Trophoblast cell (in vitro differentiated cells and primary cell): Measurements from ENCODE around the gene SEMA7A.
A peak's percentile ranks its signal among the peaks of the same experiment; 100 is the strongest.

Source experiments
- DNase-seq, 2 donors: peaks; one replicate each; pipeline ENCODE4 v3.0.0-alpha.2; 2016
- H2AFZ ChIP-seq: 2 replicates; pipeline ENCODE4 v1.6.1; 2013; ENCODE audit warnings: low read length, moderate library complexity, mild to moderate bottlenecking; ENCODE audit not compliant: insufficient read depth, poor library complexity
- H2AK5ac ChIP-seq: 2 replicates; pipeline ENCODE4 v1.6.1; 2013; ENCODE audit warnings: mild to moderate bottlenecking, low read length
- H2BK120ac ChIP-seq: 2 replicates; pipeline ENCODE4 v1.6.1; 2013; ENCODE audit warnings: low read length, mild to moderate bottlenecking, moderate library complexity; ENCODE audit not compliant: insufficient read depth, poor library complexity
- H2BK12ac ChIP-seq: 2 replicates; pipeline ENCODE4 v1.6.1; 2013; ENCODE audit warnings: mild to moderate bottlenecking, low read length, moderate library complexity
- H2BK5ac ChIP-seq: 2 replicates; pipeline ENCODE4 v1.6.1; 2013; ENCODE audit warnings: low read length, low read depth, moderate library complexity, mild to moderate bottlenecking; ENCODE audit not compliant: poor library complexity
- H3K14ac ChIP-seq: 2 replicates; pipeline ENCODE4 v1.6.1; 2013; ENCODE audit warnings: mild to moderate bottlenecking, low read length
- H3K18ac ChIP-seq: 2 replicates; pipeline ENCODE4 v1.6.1; 2013; ENCODE audit warnings: mild to moderate bottlenecking, low read length
- H3K23ac ChIP-seq: 2 replicates; pipeline ENCODE4 v1.6.1; 2013; ENCODE audit warnings: low read length
- H3K27ac ChIP-seq: 2 replicates; pipeline ENCODE4 v1.5.1; 2013; ENCODE audit warnings: low read depth, mild to moderate bottlenecking, inconsistent platforms, low read length, moderate library complexity
- H3K27me3 ChIP-seq: 2 replicates; pipeline ENCODE4 v1.6.1; 2013; ENCODE audit warnings: inconsistent platforms, mild to moderate bottlenecking, low read length, moderate library complexity; ENCODE audit not compliant: insufficient read depth
- H3K36me3 ChIP-seq, 2 experiments: 1 replicate in 1 of 2; 2 replicates in 1 of 2; pipeline ENCODE4 v1.6.1; 2013; ENCODE audit warnings: low read length in 2 of 2, mild to moderate bottlenecking in 2 of 2, moderate library complexity in 1 of 2; ENCODE audit not compliant: insufficient read depth in 2 of 2, control insufficient read depth in 1 of 2
- H3K4ac ChIP-seq: 2 replicates; pipeline ENCODE4 v1.6.1; 2013; ENCODE audit warnings: low read depth, mild to moderate bottlenecking, low read length, moderate library complexity
- H3K4me1 ChIP-seq, 2 experiments: 1 replicate in 1 of 2; 2 replicates in 1 of 2; pipeline ENCODE4 v1.6.1; 2013; ENCODE audit warnings: low read length in 2 of 2, mild to moderate bottlenecking in 2 of 2, moderate library complexity in 1 of 2; ENCODE audit not compliant: insufficient read depth in 2 of 2, control insufficient read depth in 1 of 2
- H3K4me2 ChIP-seq: 2 replicates; pipeline ENCODE4 v1.6.1; 2013; ENCODE audit warnings: inconsistent platforms, mild to moderate bottlenecking, low read length, moderate library complexity
- H3K4me3 ChIP-seq: 2 replicates; pipeline ENCODE4 v1.5.1; 2013; ENCODE audit warnings: mild to moderate bottlenecking, low read depth, low read length, inconsistent platforms
- H3K79me1 ChIP-seq: one replicate; pipeline ENCODE4 v1.6.1; 2013; ENCODE audit warnings: low read length
- H3K79me2 ChIP-seq: 2 replicates; pipeline ENCODE4 v1.6.1; 2013; ENCODE audit warnings: low read length, mild to moderate bottlenecking; ENCODE audit not compliant: control insufficient read depth, insufficient read depth, poor library complexity
- H3K9ac ChIP-seq: 2 replicates; pipeline ENCODE4 v1.6.1; 2013; ENCODE audit warnings: mild to moderate bottlenecking, low read length
- H3K9me3 ChIP-seq: 2 replicates; pipeline ENCODE4 v1.6.1; 2013; ENCODE audit warnings: low read depth, mild to moderate bottlenecking, control low read depth, inconsistent platforms, low read length; ENCODE audit not compliant: insufficient read depth
- H4K12ac ChIP-seq: 2 replicates; pipeline ENCODE4 v1.6.1; 2013; ENCODE audit warnings: low read depth, mild to moderate bottlenecking, low read length, moderate library complexity
- H4K8ac ChIP-seq: 2 replicates; pipeline ENCODE4 v1.6.1; 2013; ENCODE audit warnings: low read depth, mild to moderate bottlenecking, low read length, moderate library complexity
- H4K91ac ChIP-seq: one replicate; pipeline ENCODE4 v1.6.1; 2013; ENCODE audit warnings: low read depth, mild to moderate bottlenecking, low read length, moderate library complexity
- WGBS: extraction: QIAGEN DNeasy Blood & Tissue Kit; methylation state at CpG from one replicate; pipeline ENCODE4 v1.1.7; 2013; ENCODE audit warnings: missing lambda C conversion rate; ENCODE audit not compliant: insufficient read length, insufficient coverage; ENCODE audit errors: extremely low coverage; 5-methylcytosine and 5-hydroxymethylcytosine counted together

SEMA7A gene

GRCh38 chr15:74396146-74396438 is 37.7 kb downstream of the SEMA7A start:
- Histone ChIP-seq H2BK5ac (no peak overlapping the region), H3K27ac (no peak overlapping the region), H3K79me1 (peaks cover 33% of the 10 kb centered on the region), H4K12ac (no peak overlapping the region), H3K18ac (no peak overlapping the region), H3K14ac (no peak overlapping the region), H3K9me3 (peaks cover 3% of the 10 kb centered on the region), H4K8ac (peak overlapping the region; percentile 2), H3K9ac (no peak overlapping the region), H3K4me3 (no peak overlapping the region), H3K27me3 (no peaks in the 10 kb centered on the region), H2BK12ac (peak overlapping the region; percentile 3), H4K91ac (peak overlapping the region; percentile 92), H3K79me2 (peaks cover 4% of the 10 kb centered on the region), H2AFZ (no peak overlapping the region), H2AK5ac (peak overlapping the region; percentile 6), H3K23ac (no peak overlapping the region), H3K36me3 (no peaks in the 10 kb centered on the region), H3K4ac (no peak overlapping the region), H3K4me2 (no peak overlapping the region), H3K4me1 (peaks cover 32 to 39% of the 10 kb centered on the region in 2 experiments), H2BK120ac (peak overlapping the region; percentile 60)
- DNase-seq, result no peak
- no CpG with 5 or more reads among the region's 10 CpGs for WGBS

- no peak for DNase-seq
- Histone ChIP-seq H3K4ac (no peak overlapping the region), H2AK5ac (peak overlapping the region; percentile 3), H2BK12ac (peak overlapping the region; percentile 9), H3K18ac (no peak overlapping the region), H2AFZ (no peak overlapping the region), H3K79me1 (peaks cover 35% of the 10 kb centered on the region), H3K23ac (no peak overlapping the region), H3K4me3 (no peak overlapping the region), H3K9ac (no peak overlapping the region), H3K79me2 (peaks cover 4% of the 10 kb centered on the region), H4K8ac (no peak overlapping the region), H3K4me1 (peaks cover 31 to 41% of the 10 kb centered on the region in 2 experiments), H3K9me3 (peaks cover 4% of the 10 kb centered on the region), H2BK5ac (no peak overlapping the region), H3K27me3 (no peaks in the 10 kb centered on the region), H3K36me3 (no peaks in the 10 kb centered on the region), H3K4me2 (no peak overlapping the region), H3K14ac (peak overlapping the region; percentile 11), H2BK120ac (peak overlapping the region; percentile 44), H4K12ac (no peak overlapping the region), H3K27ac (no peak overlapping the region), H4K91ac (peak overlapping the region; percentile 56)
- no CpG with 5 or more reads among the region's 17 CpGs for WGBS
Measured at GRCh38 chr15:74395319-74396145, 38.2 kb downstream of the SEMA7A start.

GRCh38 chr15:74394090-74394846 is 39.5 kb downstream of the SEMA7A start:
- no peak overlapping the region for H2BK5ac ChIP-seq
- no peak overlapping the region for H3K23ac ChIP-seq
- no peak overlapping the region for H3K4me2 ChIP-seq
- no peak overlapping the region for H3K4me3 ChIP-seq
- no peak overlapping the region for H4K8ac ChIP-seq
- no peak overlapping the region for H2AFZ ChIP-seq
- H3K9ac ChIP-seq, result no peak overlapping the region
- H3K4ac ChIP-seq, result no peak overlapping the region
- no peak overlapping the region for H3K27ac ChIP-seq
- H3K36me3 ChIP-seq, result no peaks in the 10 kb centered on the region
- peak overlapping the region; percentile 22 for H4K91ac ChIP-seq
- peaks cover 31 to 41% of the 10 kb centered on the region in 2 experiments for H3K4me1 ChIP-seq
- no peaks in the 10 kb centered on the region for H3K27me3 ChIP-seq
- no peak overlapping the region for H2BK12ac ChIP-seq
- WGBS, result no CpG with 5 or more reads among the region's 11 CpGs
- H3K18ac ChIP-seq, result no peak overlapping the region
- DNase-seq, result no peak
- H4K12ac ChIP-seq, result no peak overlapping the region
- H3K79me1 ChIP-seq, result peaks cover 36% of the 10 kb centered on the region
- no peak overlapping the region for H2BK120ac ChIP-seq
- no peak overlapping the region for H2AK5ac ChIP-seq
- H3K9me3 ChIP-seq, result peaks cover 4% of the 10 kb centered on the region
- peaks cover 2% of the 10 kb centered on the region for H3K79me2 ChIP-seq
- H3K14ac ChIP-seq, result no peak overlapping the region

- Histone ChIP-seq H3K4ac (no peak overlapping the region), H3K9me3 (peaks cover 4% of the 10 kb centered on the region), H3K14ac (no peak overlapping the region)
Measured at GRCh38 chr15:74393423-74393822, 40.3 kb downstream of the SEMA7A start.

More at GRCh38 chr15:74393423-74393822, 40.3 kb downstream of the SEMA7A start:
- H3K4me3 ChIP-seq, result no peak overlapping the region
- peaks cover 39 to 49% of the 10 kb centered on the region in 2 experiments for H3K4me1 ChIP-seq
- no peak overlapping the region for H2BK120ac ChIP-seq
- DNase-seq, result peak in 1 of 2 donors; percentile 30
- H3K36me3 ChIP-seq, result no peaks in the 10 kb centered on the region
- no peak overlapping the region for H2BK12ac ChIP-seq
- H3K9ac ChIP-seq, result no peak overlapping the region
- no CpG with 5 or more reads among the region's 13 CpGs for WGBS
- H3K79me2 ChIP-seq, result peaks cover 7% of the 10 kb centered on the region
- no peak overlapping the region for H3K23ac ChIP-seq
- no peak overlapping the region for H4K12ac ChIP-seq
- peak overlapping the region; percentile 38 for H2AK5ac ChIP-seq
- H2BK5ac ChIP-seq, result no peak overlapping the region
- H4K8ac ChIP-seq, result no peak overlapping the region
- no peaks in the 10 kb centered on the region for H3K27me3 ChIP-seq
- H3K18ac ChIP-seq, result no peak overlapping the region
- peaks cover 41% of the 10 kb centered on the region for H3K79me1 ChIP-seq
- no peak overlapping the region for H2AFZ ChIP-seq
- no peak overlapping the region for H3K27ac ChIP-seq
- H3K4me2 ChIP-seq, result no peak overlapping the region
- no peak overlapping the region for H4K91ac ChIP-seq
